GM12891 (cell line): Measurements from ENCODE around the gene TPI1.

Experiments
- PAX5 ChIP-seq: IDR thresholded peaks from 2 replicates; pipeline ENCODE4 v1.6.1; 2011; ENCODE audit warnings: low read length, moderate library complexity, mild to moderate bottlenecking; ENCODE audit not compliant: insufficient read depth, severe bottlenecking
- POLR2A ChIP-seq: IDR thresholded peaks from 2 replicates; pipeline ENCODE4 v1.6.1; 2011; ENCODE audit warnings: low read depth, low read length, control low read depth
- POLR2AphosphoS5 ChIP-seq: IDR thresholded peaks from 2 replicates; pipeline ENCODE4 v1.6.1; 2011; ENCODE audit warnings: low read depth, low read length, control low read depth
- TAF1 ChIP-seq: IDR thresholded peaks from 2 replicates; pipeline ENCODE4 v1.6.1; 2011; ENCODE audit warnings: low read depth, low read length, control low read depth

- no peak for TF ChIP-seq TAF1
- no peak for TF ChIP-seq POLR2AphosphoS5
- no peak for TF ChIP-seq POLR2A
- no peak for TF ChIP-seq PAX5
These were observed 16.6 kb upstream of the TPI1 start for GRCh38 chr12:6850796-6851152.
